ENCODE measurements around the gene ODAD2. TPM values are rescaled to one million over a fixed set of nuclear protein-coding genes. Genes with fewer than 3 reads are reported as not detected.

ODAD2 gene
- total RNA-seq, 2 donors from 2014 or later: 6.0 to 12.0 TPM

GRCh38 chr10:27826369-27826768 lies 172.5 kb downstream of the ODAD2 start:
- Mint-ChIP-seq H3K27ac (no peak overlapping the region), H3K9me3 (peaks cover 5% of the 10 kb centered on the region), H3K27me3 (ENCODE audit: insufficient read depth) (no peaks in the 10 kb centered on the region), H3K36me3 (ENCODE audit: low read depth) (peaks cover 5% of the 10 kb centered on the region), H3K4me3 (no peak overlapping the region), H3K4me1 (no peaks in the 10 kb centered on the region)
- Histone ChIP-seq H3K27ac (ENCODE audit: low read depth, low read length) (no peak overlapping the region), H3K4me1 (ENCODE audit: control insufficient read depth, insufficient read depth, low read length) (no peaks in the 10 kb centered on the region), H3K9me3 (ENCODE audit: control insufficient read depth, low read length) (peaks cover 4% of the 10 kb centered on the region), H3K4me3 (ENCODE audit: low read length) (no peak overlapping the region), H3K27me3 (ENCODE audit: control insufficient read depth, insufficient read depth, low read length, poor library complexity, severe bottlenecking) (no peaks in the 10 kb centered on the region), H3K36me3 (ENCODE audit: control insufficient read depth, insufficient read depth, low read length) (no peaks in the 10 kb centered on the region), H3K9ac (ENCODE audit: extremely low read depth, low read length, poor library complexity, severe bottlenecking) (no peak overlapping the region)
- 93 to 97% methylated on average over 7 to 9 of the region's 9 CpGs for WGBS, 2 experiments (ENCODE audit: insufficient coverage in 1 of 2, insufficient read length in 1 of 2)
- TF ChIP-seq, protein P1, sequence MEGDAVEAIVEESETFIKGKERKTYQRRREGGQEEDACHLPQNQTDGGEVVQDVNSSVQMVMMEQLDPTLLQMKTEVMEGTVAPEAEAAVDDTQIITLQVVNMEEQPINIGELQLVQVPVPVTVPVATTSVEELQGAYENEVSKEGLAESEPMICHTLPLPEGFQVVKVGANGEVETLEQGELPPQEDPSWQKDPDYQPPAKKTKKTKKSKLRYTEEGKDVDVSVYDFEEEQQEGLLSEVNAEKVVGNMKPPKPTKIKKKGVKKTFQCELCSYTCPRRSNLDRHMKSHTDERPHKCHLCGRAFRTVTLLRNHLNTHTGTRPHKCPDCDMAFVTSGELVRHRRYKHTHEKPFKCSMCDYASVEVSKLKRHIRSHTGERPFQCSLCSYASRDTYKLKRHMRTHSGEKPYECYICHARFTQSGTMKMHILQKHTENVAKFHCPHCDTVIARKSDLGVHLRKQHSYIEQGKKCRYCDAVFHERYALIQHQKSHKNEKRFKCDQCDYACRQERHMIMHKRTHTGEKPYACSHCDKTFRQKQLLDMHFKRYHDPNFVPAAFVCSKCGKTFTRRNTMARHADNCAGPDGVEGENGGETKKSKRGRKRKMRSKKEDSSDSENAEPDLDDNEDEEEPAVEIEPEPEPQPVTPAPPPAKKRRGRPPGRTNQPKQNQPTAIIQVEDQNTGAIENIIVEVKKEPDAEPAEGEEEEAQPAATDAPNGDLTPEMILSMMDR (conservative IDR thresholded peaks at IDR 0.05): no peak
- no peak for DNase-seq

GRCh38 chr10:27822301-27822700 lies 176.6 kb downstream of the ODAD2 start:
- H3K27ac Mint-ChIP-seq: no peak overlapping the region
- TF ChIP-seq, protein P1 (conservative IDR thresholded peaks at IDR 0.05): no peak
- H3K36me3 Mint-ChIP-seq (ENCODE audit: low read depth): peaks cover 5% of the 10 kb centered on the region
- H3K27me3 ChIP-seq (ENCODE audit: control insufficient read depth, insufficient read depth, low read length, poor library complexity, severe bottlenecking): no peaks in the 10 kb centered on the region
- no peak overlapping the region for H3K4me3 ChIP-seq (ENCODE audit: low read length)
- H3K4me1 Mint-ChIP-seq: no peaks in the 10 kb centered on the region
- H3K9me3 Mint-ChIP-seq: peaks cover 5% of the 10 kb centered on the region
- H3K27ac ChIP-seq (ENCODE audit: low read depth, low read length): no peak overlapping the region
- H3K27me3 Mint-ChIP-seq (ENCODE audit: insufficient read depth): no peaks in the 10 kb centered on the region
- peaks cover 4% of the 10 kb centered on the region for H3K9me3 ChIP-seq (ENCODE audit: control insufficient read depth, low read length)
- no peak for DNase-seq
- no peaks in the 10 kb centered on the region for H3K36me3 ChIP-seq (ENCODE audit: control insufficient read depth, insufficient read depth, low read length)
- 88 to 92% methylated on average over 4 of the region's 4 CpGs for WGBS, 2 experiments (ENCODE audit: insufficient coverage in 1 of 2, insufficient read length in 1 of 2)
- no peaks in the 10 kb centered on the region for H3K4me1 ChIP-seq (ENCODE audit: control insufficient read depth, insufficient read depth, low read length)
- H3K9ac ChIP-seq (ENCODE audit: extremely low read depth, low read length, poor library complexity, severe bottlenecking): no peak overlapping the region
- no peak overlapping the region for H3K4me3 Mint-ChIP-seq

DNA sequence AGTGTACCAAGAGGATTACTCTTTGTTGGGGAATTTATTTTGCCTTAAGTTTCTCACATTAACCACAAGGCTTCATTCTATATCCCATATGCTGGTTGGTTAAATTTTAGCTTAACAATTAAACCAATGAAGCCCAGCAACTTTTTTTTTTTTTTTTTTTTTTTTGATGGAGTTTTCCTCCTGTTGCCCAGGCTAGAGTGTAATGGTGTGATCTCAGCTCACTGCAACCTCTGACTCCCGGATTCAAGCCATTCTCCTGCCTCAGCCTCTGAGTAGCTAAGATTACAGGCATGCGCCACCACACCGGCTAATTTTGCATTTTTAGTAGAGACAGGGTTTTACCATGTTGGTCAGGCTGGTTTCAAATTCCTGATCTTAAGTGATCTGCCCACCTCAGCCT lies 178.2 kb downstream of the ODAD2 start:
- no peaks in the 10 kb centered on the region for H3K4me1 Mint-ChIP-seq
- H3K4me3 Mint-ChIP-seq: no peak overlapping the region
- TF ChIP-seq, protein P1 (conservative IDR thresholded peaks at IDR 0.05): no peak
- no peak overlapping the region for H3K27ac Mint-ChIP-seq
- Histone ChIP-seq H3K27ac (ENCODE audit: low read depth, low read length) (no peak overlapping the region), H3K9me3 (ENCODE audit: control insufficient read depth, low read length) (peaks cover 4% of the 10 kb centered on the region), H3K4me1 (ENCODE audit: control insufficient read depth, insufficient read depth, low read length) (no peaks in the 10 kb centered on the region), H3K27me3 (ENCODE audit: control insufficient read depth, insufficient read depth, low read length, poor library complexity, severe bottlenecking) (no peaks in the 10 kb centered on the region), H3K4me3 (ENCODE audit: low read length) (no peak overlapping the region), H3K36me3 (ENCODE audit: control insufficient read depth, insufficient read depth, low read length) (no peaks in the 10 kb centered on the region), H3K9ac (ENCODE audit: extremely low read depth, low read length, poor library complexity, severe bottlenecking) (no peak overlapping the region)
- no peak for DNase-seq
- H3K27me3 Mint-ChIP-seq (ENCODE audit: insufficient read depth): no peaks in the 10 kb centered on the region
- peaks cover 5% of the 10 kb centered on the region for H3K9me3 Mint-ChIP-seq
- WGBS, 2 experiments (ENCODE audit: insufficient coverage in 1 of 2, insufficient read length in 1 of 2): 89 to 94% methylated on average over 3 of the region's 3 CpGs
- peaks cover 5% of the 10 kb centered on the region for H3K36me3 Mint-ChIP-seq (ENCODE audit: low read depth)

Measured in endodermal cell (in vitro differentiated cells).